Lung (tissue), 12 donors: ENCODE data around the gene RAD18. TPM values are rescaled to one million over a fixed set of nuclear protein-coding genes. Genes with fewer than 3 reads are reported as not detected.

Experiments used
- ATAC-seq: fragments of 200-7000 bp; cut with Tn5 transposase; one replicate; pipeline ENCODE4 v1.9.1; 2020; ENCODE audit warnings: moderate number of reproducible peaks; ENCODE audit not compliant: insufficient read depth, low FRiP score
- DNase-seq, 3 donors: peaks; one replicate each; pipeline ENCODE4 v3.0.0-alpha.2; 2013 to 2017
- H3K27ac ChIP-seq, 2 donors: one replicate each; pipeline ENCODE4 v1.5.1; 2013; ENCODE audit warnings: mild to moderate bottlenecking in 2 of 2, moderate library complexity in 2 of 2, control low read depth in 1 of 2, inconsistent platforms in 1 of 2, low read depth in 1 of 2, low read length in 1 of 2
- H3K27me3 ChIP-seq, 3 donors: one replicate each; pipeline ENCODE4 v1.5.1; 2013; ENCODE audit warnings: low read length in 2 of 3; ENCODE audit not compliant: control insufficient read depth in 3 of 3, insufficient read depth in 3 of 3
- H3K36me3 ChIP-seq, 4 donors: one replicate each; pipeline ENCODE4 v1.5.1; 2013; ENCODE audit warnings: low read length in 4 of 4, mild to moderate bottlenecking in 1 of 4, moderate library complexity in 1 of 4; ENCODE audit not compliant: control insufficient read depth in 4 of 4, insufficient read depth in 4 of 4
- H3K4me1 ChIP-seq, 5 donors: one replicate each; pipeline ENCODE4 v1.5.1; 2013; ENCODE audit warnings: low read length in 5 of 5, mild to moderate bottlenecking in 2 of 5, moderate library complexity in 1 of 5; ENCODE audit not compliant: control insufficient read depth in 5 of 5, insufficient read depth in 5 of 5
- H3K4me3 ChIP-seq: one replicate; pipeline ENCODE4 v1.5.1; 2013; ENCODE audit warnings: mild to moderate bottlenecking, control low read depth, moderate library complexity
- H3K9ac ChIP-seq, 2 donors: one replicate each; pipeline ENCODE4 v1.5.1; 2013; ENCODE audit warnings: low read length in 2 of 2, control low read depth in 1 of 2; ENCODE audit not compliant: insufficient read depth in 1 of 2
- H3K9me3 ChIP-seq, 4 donors: one replicate each; pipeline ENCODE4 v1.5.1; 2013; ENCODE audit warnings: low read length in 3 of 4, mild to moderate bottlenecking in 1 of 4, moderate library complexity in 1 of 4; ENCODE audit not compliant: control insufficient read depth in 4 of 4, insufficient read depth in 3 of 4
- WGBS, 2 donors: extraction: QIAGEN DNeasy Blood & Tissue Kit; methylation state at CpG; one replicate each; pipeline ENCODE4 v1.1.7; 2013; 5-methylcytosine and 5-hydroxymethylcytosine counted together
- polyA plus RNA-seq, 2 donors: library from polyadenylated mRNA; stranded (reverse); fragments of 200-250 nt; gene quantifications; one replicate each; pipeline ENCODE4 v1.2.1, GENCODE V29; 2013
- total RNA-seq, 2 donors: library from RNA; depleted of rRNA in 1 of 2; stranded (reverse); fragments of >200 nt in 1 of 2; gene quantifications; one replicate each; pipeline ENCODE4 v1.2.1, GENCODE V29; 2014 to 2021
- TF ChIP-seq, protein P1 (sequence below): IDR thresholded peaks from 2 replicates; pipeline ENCODE4 v1.5.1; 2012; ENCODE audit warnings: mild to moderate bottlenecking; ENCODE audit errors: control extremely low read depth, extremely low read depth
- donor health status: control.
- donor health status: control.
- donor health status: Bipolar disorder and iron deficiency.
- donor health status: healthy.
- donor health status: DM: yes; HTN: yes; CAD: no.

RAD18 gene
- total and polyA plus RNA-seq, 4 donors, result 2.1 to 23.6 (median 6.3) TPM

GRCh38 chr3:8990266-8991215 lies 27.3 kb upstream of the RAD18 start:
- peaks cover 0 to 25% (median 12%) of the 10 kb centered on the region in 5 donors for H3K4me1 ChIP-seq
- no peaks in the 10 kb centered on the region for H3K9me3 ChIP-seq
- H3K36me3 ChIP-seq, result peaks cover 0 to 19% (median 9%) of the 10 kb centered on the region in 4 donors
- H3K27ac ChIP-seq, result no peak overlapping the region
- 92 to 95% methylated on average over 36 of the region's 36 CpGs for WGBS, 2 donors
- ATAC-seq (no peak), DNase-seq (peak; percentile 80 to 92 (median 87))
- no peak overlapping the region for H3K9ac ChIP-seq
- TF ChIP-seq, protein P1, sequence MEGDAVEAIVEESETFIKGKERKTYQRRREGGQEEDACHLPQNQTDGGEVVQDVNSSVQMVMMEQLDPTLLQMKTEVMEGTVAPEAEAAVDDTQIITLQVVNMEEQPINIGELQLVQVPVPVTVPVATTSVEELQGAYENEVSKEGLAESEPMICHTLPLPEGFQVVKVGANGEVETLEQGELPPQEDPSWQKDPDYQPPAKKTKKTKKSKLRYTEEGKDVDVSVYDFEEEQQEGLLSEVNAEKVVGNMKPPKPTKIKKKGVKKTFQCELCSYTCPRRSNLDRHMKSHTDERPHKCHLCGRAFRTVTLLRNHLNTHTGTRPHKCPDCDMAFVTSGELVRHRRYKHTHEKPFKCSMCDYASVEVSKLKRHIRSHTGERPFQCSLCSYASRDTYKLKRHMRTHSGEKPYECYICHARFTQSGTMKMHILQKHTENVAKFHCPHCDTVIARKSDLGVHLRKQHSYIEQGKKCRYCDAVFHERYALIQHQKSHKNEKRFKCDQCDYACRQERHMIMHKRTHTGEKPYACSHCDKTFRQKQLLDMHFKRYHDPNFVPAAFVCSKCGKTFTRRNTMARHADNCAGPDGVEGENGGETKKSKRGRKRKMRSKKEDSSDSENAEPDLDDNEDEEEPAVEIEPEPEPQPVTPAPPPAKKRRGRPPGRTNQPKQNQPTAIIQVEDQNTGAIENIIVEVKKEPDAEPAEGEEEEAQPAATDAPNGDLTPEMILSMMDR, result no peak
- no peak overlapping the region for H3K4me3 ChIP-seq
- no peaks in the 10 kb centered on the region for H3K27me3 ChIP-seq

DNA sequence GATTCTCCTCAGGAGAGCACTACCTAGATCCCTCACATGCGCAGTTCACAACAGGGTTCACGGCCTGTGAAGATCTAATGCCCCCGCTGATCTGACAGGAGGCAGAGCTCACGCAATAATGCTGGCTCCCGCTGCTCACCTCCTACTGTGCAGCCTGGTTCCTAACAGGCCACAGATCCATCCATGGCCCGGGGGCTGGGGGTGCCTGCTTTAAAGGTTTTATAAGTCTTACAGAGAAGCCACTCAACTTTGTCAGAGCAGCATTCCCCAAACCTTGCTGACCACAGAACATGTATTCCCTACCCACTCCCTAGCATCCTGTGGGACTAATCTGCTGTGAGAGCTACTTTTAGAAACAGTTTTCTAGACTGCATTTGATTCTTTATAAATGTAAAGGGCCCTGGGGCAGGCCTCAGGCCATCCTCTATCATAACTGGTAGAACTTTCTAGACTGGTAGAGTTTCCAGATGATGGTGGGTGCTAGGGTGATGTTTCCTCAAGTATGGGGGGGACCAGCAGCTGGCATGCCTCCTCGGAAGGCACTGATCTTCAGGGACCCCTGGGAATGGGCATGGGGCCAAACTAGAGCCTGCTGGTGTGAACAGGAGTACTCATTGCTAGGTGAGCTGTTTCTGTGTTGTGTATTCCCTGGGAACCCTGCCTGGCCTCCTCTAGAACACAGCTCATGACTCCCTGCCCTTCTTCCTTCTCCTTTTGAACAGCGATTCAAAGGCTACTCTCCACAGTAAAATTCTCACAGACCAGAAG lies 25.7 kb upstream of the RAD18 start:
- WGBS, 2 donors, result 86 to 89% methylated on average over 8 of the region's 8 CpGs

GRCh38 chr3:8988384-8988655 lies 25.0 kb upstream of the RAD18 start:
- 43 to 81% methylated on average over 2 of the region's 2 CpGs for WGBS, 2 donors
- peaks cover 0 to 19% (median 7%) of the 10 kb centered on the region in 4 donors for H3K36me3 ChIP-seq

More for the DNA sequence above, 25.7 kb upstream of the RAD18 start:
- TF ChIP-seq, protein P1, result no peak
- DNase-seq, result no peak
- Histone ChIP-seq H3K4me3 (no peak overlapping the region), H3K9ac (no peak overlapping the region), H3K4me1 (peaks cover 0 to 26% (median 12%) of the 10 kb centered on the region in 5 donors), H3K9me3 (no peaks in the 10 kb centered on the region), H3K27ac (no peak overlapping the region), H3K27me3 (no peaks in the 10 kb centered on the region), H3K36me3 (peaks cover 0 to 20% (median 8%) of the 10 kb centered on the region in 4 donors)
- no peak for ATAC-seq

More at GRCh38 chr3:8988384-8988655, 25.0 kb upstream of the RAD18 start:
- H3K27me3 ChIP-seq, result no peaks in the 10 kb centered on the region
- no peak for ATAC-seq
- H3K27ac ChIP-seq, result no peak overlapping the region
- H3K9me3 ChIP-seq, result no peaks in the 10 kb centered on the region
- H3K4me1 ChIP-seq, result peaks cover 0 to 31% (median 14%) of the 10 kb centered on the region in 5 donors
- no peak overlapping the region for H3K4me3 ChIP-seq
- no peak overlapping the region for H3K9ac ChIP-seq
- TF ChIP-seq, protein P1, result no peak
- DNase-seq, result no peak
